Activated CD4-positive, CD25-positive, alpha-beta regulatory T cell treated with anti-CD3 and anti-CD28 coated beads, Interleukin-2, amount 50 U/mL, for 16 hours (primary cell): Measurements from ENCODE around the gene PSD4.

Experiments used
- DNase-seq: peaks from one replicate; pipeline ENCODE4 v3.0.0-alpha.2; 2020; ENCODE audit warnings: low read depth, low spot score

The PSD4 gene

DNA sequence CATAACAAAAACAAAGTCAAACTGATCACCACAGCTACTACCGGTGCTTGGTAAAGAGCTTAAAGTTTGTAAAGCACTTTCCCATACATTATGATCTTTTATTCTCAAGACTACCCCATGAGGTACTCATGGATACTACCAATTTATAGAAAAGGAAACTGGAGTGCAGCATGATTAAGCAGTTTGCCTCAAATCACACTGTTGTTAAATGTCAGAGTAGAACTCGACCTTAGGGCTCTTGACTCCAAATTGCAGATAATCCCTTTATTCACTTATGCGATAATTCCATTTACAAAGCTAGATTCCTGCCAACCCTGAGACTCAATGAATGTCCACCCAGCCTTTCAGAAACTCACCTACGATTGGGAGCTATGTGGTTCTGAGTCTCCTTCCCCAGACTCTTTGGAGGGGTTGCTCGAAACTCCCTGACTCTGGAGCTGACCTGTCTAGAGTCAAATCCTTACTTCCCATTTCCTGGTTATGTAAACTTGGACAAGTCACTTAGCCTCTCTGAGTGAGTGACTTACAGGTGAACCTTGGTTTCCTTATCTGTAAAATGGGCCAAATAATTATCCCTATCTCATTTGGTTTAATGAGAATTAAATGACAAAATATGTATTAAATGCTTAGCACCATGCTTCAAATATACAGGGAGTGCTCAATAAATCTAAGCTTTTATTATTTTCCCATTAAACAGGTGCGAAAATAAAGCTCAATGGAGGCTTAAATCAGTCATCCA is 47.4 kb downstream of the PSD4 start:
- DNase-seq: no peak

DNA sequence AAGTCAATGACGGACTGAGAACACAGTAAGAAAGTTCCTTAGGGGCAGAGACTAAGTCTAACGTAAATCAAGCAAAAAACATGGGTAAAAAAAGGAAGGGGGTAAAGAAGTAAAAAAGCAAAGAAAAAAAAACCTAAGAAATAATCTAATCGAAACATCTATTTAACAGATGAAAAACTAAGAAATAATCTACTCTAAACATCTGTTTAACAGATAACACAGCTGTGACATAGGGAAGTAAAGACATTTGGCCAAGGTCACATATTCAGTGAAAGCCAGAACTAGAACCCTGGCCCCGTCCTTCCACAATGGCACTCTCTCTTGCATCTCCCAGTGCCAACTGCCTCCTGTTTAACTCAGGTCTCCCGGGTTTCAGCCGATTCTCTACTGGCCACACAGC is 48.1 kb downstream of the PSD4 start:
- DNase-seq: no peak

DNA sequence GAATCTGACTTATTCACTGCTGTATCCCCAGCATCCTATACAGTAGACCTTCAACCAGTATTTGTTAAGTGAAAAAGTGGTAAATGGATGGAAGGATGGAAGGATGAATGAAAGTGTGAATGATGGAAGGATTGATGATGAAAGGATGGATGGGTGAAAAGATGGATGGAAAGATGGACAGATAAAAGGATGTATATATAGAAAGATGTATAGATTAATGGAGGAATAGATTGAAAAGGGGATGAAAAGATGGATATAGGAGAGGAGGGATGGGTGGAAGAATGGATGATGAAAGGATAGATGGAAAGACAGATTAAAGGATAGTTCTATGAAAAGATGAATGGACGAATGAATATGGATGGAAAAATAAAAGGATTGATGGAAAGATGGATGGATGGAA is 50.0 kb downstream of the PSD4 start:
- DNase-seq: no peak

DNA sequence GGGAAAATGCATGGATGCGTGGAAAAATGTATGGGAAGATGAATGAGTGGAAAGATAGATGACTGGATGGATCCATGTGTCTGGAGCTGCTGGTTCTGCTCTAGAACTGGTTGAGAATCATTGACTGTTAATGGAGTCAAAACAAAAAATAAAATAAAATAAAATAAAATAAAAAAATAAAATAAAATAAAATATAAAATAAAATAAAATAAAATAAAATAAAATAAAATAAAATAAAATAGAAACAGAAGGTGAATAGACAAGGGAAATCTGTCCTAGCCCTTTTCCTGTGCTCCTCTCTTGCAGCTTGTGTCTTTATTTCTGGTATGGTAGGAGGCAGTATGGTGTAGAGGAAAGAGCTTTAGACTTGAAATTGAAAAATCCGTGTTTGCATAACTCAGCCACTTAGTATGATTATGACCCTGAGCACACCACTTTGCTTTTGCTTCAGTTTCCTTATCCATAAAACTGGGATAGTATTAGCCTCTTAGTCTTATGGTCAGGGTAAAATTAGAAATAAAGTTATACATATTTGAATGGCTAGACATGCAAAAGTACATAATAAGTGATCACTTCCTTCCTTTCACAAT is 51.0 kb downstream of the PSD4 start:
- no peak for DNase-seq

DNA sequence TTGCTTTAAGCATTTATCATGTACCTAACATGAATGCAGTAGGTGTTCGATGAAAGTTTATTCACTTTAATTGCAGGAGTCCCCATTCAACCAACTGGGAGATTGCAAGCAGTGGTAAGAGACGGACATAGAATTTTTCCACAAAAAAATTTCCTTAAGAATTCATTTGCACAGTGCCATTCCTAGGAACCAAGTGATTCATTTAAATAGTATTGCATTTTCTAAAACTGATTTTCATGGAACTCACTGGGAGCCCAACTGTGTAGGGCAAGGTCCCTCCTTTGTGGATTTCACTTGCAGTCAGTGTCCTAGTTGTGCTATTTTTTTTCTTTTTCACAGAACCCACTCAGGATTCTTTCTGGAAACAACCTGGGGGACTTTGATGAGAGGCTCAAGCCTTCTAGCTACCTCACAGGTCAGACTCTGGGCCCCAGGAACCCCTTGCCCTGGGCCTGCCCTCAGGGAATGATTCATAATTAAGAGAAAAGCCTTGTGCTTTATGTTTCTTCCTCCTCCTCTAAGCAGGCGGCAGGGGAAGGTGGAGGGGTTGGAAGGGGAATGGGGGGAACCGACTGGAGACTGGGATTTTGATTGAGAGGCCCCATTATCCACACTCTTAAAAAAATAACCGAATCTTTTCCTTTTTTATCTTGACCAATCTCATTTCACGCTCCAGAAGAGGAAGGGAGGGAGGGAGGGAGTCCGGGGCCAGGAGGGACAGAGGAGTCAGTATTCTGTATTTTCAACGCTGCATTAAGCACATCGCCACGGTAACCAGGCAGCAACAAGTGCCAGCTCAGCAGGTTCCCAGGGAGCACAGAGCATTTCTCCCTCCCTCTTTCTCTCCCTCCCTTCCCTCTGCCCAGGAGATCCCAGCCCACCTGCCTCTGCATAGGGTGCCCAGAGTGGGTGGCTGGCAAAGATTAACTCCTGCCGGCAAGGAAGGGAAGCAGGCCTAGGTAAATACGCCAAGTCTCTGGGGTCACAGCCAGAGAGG is 51.8 kb downstream of the PSD4 start:
- no peak for DNase-seq

DNA sequence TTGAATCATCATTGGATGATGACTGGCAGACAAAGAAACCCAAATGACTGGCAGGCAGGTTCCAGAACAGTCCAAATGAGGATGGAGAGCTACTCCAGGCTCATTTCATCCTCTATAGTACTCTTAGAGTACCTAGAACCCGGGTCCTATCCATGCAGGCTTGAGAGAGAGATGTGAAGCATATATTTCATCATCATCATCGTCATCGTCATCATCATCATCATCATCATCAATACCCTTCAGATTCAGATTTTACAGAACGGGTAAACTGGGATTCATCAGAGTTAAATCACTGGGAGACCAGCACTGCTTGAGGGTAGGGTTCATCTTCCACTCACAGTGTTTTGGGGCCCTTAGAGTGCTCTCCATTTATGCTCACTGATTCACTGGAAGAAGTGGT is 52.7 kb downstream of the PSD4 start:
- no peak for DNase-seq

DNA sequence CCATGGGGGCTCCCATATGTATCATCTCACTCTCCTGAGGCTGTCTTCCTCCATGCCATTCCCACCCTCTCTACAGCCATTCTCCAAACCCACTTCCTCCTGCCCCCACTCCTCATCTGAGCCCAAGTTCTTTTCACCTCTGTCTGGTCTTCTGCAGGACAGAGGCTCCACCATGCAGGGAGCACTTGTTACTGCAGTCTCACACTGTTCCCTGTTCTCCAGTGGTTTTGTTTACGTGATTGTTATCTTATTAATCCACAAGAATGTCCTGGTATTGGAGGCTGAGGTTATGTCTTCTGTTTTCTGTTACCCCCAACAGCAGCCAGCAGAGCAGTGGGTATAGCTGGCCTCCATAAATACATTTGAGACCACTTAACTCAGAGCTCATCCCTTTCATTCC is 53.5 kb downstream of the PSD4 start:
- DNase-seq: no peak

DNA sequence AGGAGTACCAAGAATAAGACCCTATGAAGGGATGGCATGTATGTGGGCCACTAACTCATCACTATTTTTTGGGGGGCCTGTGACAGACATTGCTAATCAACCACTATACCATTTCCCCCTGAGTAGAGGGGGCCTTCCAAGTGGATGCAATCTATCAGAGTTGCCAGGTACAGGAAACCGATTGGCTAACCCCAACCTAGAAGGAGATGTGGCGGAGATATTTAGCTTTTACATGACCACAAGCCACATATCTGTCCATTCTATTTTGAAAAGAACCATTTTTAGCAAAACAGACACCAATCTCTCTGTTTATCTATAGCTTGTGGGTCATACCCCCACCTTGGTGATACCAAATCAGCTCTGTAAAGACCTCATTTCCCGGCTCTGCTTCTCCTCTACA is 53.9 kb downstream of the PSD4 start:
- DNase-seq: no peak

DNA sequence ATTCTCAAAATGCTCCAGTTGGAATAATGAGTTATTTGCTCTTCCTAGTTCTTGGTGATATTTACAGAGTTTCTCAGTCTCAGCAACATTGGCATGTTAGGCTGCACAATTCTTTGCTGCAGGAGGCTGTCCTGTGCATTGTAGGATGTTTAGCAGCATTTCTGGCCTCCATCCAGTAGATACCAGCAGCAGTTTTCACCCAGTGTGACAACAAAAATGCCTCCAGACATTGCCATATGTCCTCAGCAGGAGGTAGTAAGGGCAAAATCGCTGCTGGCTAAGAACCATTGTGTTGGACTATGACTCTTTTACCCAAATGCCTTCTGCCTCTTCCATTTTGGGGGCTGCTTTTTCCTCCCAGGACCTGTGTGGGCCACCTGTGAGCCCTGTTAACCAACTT is 54.6 kb downstream of the PSD4 start:
- no peak for DNase-seq

DNA sequence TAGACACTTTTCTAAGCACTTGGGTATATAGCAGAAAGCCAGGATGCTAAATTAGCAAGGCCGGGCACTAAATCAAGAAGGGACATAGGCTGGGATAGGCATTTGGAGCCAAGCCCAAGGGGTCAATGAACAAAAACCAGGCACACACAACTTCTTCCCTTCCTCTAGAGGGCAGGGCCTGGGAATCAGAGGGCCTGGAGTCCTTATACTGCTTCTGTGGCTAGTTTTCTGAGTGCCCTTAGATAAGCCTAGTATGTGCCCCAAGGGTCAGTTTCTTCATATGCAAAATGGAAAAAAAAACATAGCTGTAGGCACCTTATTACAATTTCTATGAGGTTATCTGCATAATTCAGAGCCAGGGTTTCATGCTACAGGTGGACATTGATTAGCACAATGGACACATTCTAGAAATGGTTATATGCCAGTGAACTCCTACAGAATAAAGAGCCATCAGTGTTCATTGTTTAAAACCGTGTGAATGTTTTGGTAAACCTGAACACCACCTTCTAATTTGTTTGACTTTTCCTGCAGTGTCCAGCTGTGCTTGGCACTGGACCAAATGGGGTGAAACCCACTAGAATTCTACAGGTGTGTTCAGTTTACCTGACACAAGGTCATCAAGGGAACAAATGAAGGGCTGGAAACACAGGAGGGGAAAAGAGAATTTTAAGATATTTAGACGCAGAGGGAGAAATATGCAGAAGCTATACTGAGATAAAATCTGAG is 55.4 kb downstream of the PSD4 start:
- no peak for DNase-seq

DNA sequence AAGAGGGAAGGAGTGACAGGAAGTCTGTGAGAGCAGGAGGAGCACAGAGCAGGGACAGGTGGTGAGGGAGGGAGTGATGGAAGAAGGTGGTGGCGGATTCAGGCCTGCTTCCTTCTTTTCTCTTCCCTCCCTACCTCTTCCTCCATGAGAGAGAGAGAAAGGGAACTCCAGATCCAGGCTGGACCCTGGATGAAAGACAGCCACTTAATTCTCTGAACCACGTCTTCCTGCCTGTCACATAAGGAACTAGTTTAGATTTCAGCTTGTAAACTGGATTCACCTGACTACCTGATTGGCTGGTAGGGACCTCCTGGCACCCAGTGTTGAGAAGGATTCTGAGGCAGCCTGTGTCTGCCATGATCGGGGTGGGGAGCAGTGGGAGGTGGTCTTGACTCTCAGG is 56.0 kb downstream of the PSD4 start:
- no peak for DNase-seq

DNA sequence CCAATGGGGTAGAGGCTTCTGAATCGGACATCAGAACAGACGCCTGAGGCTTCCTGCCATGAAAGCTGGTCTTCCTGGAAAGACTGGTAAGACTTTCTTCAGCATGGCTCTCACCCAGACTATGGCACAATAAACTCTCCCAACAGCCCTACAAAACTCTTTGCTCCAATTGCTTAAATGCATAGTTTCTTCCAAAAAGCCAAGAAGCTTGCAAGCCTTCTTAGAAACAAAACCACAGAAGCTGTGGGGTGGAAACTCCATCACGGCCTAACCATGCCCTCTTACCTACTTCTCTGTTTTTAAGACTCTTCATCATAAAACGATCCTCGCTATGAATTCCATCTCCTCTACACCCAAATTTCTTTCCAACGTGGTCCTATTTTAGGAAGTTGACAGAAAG is 56.8 kb downstream of the PSD4 start:
- DNase-seq: no peak

DNA sequence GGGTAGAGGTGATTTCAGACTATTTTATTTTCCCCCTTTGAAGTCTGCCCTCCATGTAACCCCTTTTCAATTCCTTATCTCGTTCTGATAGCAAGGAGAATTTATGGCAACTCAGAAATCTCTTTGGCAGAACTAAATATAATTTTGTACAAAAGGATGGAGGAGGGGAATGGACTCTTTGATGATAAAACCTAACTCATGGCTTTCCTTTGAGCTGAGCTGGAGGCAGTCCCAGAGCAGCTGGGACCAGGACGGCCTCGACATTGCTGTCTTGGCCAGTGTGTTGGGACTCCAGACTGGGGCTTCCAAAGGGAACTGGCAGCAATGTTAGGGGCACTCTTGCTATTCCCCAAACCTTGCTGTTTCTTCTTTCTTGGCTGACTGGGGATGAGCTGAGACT is 57.3 kb downstream of the PSD4 start:
- no peak for DNase-seq

DNA sequence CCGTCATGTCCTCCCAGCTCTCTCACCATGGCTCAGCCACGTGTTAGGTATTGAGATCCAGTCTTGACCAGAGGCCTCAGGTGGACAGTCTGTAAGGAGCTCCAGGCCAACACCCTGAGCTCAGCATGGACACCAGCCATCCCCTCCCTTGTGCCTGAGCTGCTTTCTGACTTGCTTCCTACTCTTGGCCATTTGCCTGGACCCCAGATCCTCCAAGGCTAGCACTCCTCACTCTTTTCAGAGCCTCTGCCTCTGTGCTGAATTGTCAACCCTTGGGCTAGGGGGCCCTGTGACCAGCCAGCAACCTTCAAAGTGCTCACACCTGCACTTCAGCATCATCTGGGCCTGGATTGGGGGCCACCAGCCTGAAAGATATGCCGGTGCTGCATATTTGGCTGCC is 58.4 kb downstream of the PSD4 start:
- DNase-seq: no peak

DNA sequence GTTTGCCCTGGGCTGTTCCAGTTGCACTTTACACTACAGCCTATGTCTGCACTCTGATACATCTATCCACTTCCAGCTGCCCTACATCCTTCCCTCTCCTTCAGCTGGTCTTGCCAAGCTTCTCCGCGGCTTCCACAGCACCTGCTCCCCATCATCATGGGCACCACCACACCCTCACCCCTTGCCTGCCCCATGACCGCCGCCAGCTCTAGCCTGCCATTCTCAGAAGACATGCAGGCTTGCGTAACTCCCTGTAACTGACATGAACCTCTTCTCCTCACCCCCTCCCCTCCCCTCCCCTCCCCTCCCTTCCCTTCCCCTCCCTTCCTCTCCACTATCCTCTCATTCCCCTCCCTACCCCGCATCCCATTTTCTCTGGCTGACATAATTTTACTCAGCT is 59.0 kb downstream of the PSD4 start:
- DNase-seq: no peak

DNA sequence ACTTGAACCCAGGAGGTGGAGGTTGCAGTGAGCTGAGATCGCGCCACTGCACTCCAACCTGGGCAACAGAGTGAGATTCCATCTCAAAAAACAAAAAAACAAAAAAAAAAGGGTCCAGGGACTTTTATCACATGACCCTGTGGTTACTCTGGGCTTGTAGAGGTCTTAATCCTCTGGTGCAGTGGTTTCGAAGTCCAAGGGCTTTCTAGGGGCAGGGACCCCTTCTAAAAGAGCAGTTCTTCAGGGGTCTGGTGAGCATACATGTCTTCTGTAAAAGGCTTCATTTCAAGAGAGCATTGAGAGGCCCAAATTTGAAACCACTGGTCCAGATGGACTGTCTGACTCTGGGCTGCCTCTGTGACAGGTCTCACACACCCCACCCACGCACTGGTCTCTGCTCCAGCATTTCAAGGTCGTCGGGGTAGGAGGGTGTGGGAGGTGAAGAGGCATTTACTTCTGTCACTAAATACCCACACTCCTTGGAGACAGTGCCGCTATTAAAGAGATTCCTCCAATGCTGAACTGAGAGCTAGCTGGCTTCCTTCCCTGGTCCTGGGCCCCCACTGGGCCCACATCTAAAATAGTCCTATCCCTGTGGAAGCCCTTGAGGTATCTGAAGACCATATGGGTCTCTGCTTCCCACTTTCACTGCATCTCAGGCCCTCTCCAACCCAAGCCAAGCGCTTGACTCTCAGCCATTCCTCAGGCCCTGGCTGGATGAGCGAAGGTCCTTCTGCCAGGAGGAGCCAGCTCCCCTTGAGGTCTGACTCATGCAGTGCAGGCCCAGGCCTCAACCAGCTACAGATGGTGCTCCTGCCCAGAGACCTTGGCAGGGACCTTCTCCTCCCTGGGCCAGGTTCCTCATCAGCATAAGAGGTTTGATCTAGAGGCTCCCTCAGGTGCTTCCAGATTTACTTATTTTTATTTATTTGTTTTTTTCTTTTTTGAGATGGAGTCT is 60.1 kb downstream of the PSD4 start:
- DNase-seq: no peak

DNA sequence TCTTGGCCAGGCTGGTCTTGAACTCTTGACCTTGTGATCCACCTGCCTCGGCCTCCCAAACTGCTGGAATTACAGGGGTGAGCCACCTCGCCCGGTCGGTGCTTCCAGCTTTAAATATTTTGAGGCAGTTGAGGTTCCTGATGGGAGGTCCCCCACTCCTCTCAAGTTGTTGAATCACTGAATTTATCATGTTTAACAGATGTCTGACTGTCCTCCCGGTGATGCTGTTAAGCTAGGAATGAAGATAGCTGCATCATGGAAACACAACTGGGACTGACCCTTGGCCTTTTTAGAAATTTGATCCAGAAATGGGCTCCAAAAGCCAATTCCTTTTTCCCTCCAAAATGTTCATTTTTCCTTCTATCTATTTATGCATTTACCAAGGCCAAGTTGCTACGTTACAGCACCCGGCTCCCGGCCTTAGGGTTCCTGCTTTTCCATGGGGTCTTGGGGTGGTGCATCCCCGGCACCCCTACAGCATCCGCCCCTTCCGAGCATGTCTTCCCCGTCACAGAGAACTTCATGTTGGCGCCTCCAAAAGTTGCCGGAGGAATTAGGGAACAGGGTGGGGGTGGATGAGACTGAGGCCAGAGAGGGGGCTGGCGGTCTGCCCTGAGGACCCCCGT is 61.1 kb downstream of the PSD4 start:
- DNase-seq: no peak

DNA sequence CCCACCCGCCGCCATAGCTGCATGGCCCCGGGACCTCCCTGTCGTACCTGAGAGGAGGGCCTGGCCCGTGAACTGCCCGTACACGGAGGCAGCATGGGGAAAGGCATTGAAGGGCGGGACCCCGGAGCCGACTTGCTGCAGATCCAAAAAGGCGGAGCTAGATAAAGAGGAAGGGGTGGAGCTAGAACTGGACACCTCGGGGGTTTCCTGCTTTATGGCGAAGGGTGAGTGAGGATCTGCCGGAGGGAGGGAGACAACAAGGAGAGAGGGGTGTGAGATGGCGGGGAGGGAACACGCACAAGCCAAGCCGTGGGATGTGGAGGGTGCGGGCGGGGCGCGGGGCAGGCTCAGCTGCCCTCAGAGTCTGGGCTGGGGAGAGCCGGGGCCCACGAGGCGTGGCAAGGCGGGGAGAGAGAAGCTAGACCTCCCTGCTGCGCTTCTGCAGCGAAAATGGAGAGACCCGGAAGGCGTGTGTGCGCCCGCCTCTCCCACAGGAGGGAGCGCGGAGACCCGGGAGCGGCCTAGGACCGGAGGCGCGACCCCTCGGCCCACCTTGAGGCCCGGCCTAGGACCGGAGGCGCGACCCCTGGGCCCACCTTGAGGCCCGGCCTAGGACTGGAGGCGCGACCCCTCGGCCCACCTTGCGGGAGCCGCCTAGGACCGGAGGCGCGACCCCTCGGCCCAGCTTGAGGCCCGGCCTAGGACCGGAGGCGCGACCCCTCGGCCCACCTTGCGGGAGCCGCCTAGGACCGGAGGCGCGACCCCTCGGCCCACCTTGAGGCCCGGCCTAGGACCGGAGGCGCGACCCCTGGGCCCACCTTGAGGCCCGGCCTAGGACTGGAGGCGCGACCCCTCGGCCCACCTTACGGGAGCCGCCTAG is 61.8 kb downstream of the PSD4 start:
- DNase-seq: peak; percentile 31
